HG02588 (cell line): ENCODE measurements around the gene NDP.

Experiments used
- ATAC-seq: cut with Tn5 transposase; IDR thresholded peaks from one replicate; pipeline ENCODE4 v1.9.1; 2021; ENCODE audit warnings: mild to moderate bottlenecking, moderate library complexity; ENCODE audit not compliant: unreplicated experiment

Gene NDP, protein sequence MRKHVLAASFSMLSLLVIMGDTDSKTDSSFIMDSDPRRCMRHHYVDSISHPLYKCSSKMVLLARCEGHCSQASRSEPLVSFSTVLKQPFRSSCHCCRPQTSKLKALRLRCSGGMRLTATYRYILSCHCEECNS

DNA sequence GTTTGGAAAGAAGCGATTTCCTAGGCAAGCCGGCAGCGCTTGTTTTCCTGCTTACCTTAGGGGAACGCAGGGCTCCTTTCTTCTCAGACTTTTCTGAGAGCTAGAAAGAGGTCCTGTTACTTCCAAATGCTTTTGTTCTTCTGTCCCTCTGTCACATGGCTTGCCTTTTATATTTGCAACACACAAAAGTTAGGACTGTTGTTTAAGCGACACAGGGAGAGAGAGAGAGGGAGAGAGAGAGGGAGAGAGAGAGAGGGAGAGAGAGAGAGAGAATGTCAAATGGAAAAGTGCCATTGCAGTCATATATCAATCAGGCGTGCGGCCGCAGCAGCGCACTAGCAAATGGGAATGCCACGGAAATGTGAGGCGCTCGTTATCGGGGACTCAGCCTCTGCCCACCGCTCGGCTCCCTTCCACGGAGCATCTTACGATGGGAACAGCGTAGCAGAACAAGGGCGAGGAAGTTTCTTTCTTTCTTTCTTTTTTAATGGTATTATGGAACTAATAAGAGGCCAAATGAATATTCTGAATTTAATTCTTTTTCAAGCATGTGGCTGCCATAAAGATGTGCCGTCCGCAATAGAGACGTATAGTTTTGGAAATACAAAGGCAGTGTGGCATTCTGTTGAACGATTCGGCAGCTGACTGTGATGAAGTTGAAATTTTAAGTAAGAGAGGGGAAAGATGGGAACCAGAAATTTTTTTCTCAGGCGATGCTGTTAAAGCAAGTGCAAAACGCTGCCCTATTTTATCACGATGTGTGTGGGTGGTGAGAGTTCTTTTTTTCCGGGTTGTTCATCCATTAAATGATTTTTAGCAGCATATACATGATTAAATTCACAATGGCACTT lies at the start of gene NDP:
Gene NDP (minus strand): TSS at position 142 of the 851 bp plus-strand sequence. CDS start 14,745 bp downstream, outside the sequence.
- no peak for ATAC-seq

DNA sequence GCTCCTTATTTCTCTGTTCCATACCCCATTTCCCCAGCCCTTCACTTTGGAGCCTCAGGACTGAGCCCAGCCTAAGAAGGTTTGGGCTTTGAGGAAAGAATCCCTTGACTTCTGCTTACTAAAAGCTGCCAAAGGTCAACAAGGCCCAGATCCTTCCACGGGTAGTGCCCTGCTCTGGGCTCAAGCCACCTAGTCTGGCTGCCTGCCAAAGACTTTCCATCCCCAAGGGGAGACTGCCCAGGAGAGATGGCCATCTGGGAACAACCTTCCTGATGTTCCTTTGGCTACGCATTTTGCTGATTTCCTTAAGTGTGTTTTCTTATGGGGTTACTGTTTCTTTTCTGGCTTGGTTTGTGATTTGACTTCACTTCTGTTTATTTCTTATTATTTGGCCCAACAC lies 49.8 kb upstream of the NDP start:
- no peak for ATAC-seq

DNA sequence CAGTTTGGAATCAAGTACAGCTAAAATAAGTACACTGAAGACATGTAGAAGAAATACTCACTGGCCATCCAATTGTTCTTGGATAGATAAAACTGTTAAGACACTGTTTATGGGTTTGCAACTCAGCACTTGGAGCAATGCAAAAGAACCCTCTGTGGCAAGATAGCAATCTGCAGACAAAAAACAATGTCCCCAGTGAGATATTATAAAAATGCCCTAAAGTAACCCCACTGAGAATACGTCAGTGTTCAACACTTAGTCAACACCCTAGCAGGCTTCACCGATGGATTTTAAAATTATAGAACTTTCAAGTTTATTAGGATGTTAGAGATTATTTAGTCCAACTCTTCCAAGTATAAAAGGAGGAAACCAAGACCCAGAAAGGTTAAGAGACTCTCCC lies 47.5 kb upstream of the NDP start:
- no peak for ATAC-seq

DNA sequence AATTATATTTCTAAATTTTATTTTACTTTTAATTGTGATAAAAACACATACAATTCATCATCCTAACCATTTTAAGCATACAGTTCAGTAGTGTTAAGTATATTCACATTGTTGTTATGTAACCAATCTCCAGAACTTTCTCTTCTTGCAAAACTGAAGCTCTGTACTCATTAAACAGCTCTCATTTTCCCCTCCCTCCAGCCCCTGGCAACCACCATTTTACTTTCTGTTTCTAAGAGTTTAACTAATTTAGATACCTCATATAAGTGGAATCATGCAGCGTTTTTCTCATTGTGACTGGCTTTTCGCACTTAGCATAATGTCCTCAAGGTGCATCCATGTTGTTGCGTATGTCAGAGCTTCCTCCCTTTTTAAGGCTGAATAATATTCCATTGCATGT lies 46.7 kb upstream of the NDP start:
- ATAC-seq, result no peak

DNA sequence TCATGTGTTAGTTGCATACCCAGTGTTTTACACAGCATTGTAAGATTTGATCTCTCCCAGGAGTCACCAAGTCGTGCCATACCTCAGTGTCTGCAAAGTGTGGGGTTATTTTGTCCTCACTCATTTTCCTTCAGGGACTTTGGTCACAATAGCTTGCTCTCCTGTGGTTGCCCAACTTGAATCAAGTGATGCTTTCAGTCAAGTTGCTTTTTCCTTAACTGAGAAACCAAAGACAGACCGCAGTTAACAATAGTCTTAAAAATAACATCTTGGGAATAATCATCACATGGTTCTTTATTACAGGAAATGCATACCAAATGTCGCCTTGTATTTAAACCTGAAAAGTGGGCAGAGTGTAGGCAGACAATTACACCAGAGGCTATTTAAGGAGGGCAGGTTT lies 44.5 kb upstream of the NDP start:
- no peak for ATAC-seq

DNA sequence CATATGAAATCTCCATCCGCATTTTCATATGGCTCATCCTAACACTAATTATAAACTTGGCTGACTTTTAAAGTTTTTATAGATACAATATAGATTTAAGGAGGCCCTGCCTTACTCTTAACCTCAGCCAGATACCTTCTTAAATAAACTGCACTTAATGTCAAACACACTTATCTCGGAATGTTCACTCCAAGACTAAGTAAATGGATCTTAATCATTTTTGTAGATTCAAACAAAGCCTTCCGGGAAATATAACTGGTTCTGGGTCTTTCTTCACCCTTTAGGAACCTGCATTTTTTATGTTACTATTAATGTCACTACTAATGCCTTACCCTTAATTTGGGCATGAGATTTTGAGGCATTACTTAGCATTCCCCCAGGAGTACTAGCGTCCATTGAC lies 43.7 kb upstream of the NDP start:
- ATAC-seq, result no peak

DNA sequence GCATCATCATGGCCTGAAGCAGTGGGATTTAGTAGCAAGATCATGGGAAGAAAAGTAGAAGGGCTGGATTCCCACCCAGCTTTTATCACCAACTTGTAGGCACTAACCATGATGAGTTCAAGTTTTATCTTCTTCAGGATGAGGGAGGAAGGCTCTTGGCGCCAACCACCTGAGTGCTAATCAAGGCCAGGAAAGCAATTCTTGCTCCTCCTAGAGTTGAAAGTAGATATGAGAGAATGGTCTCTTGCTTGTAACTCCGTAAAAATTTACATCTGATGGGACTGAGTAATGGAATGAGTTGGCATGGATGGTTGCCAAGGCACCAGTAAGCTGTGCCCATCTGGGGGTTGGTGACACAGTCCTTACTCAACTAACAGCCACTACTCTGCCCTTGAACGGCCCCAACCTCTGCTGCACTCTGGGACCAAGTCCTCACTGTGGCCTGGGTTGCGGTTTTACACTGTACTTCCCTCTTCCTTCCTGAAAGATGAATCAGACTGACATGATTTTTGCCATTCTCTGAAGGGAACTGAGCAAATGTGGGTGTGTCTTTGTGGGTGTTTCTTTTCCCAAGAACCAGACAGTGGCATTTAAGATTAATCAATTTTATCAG lies 39.4 kb upstream of the NDP start:
- ATAC-seq, result no peak

DNA sequence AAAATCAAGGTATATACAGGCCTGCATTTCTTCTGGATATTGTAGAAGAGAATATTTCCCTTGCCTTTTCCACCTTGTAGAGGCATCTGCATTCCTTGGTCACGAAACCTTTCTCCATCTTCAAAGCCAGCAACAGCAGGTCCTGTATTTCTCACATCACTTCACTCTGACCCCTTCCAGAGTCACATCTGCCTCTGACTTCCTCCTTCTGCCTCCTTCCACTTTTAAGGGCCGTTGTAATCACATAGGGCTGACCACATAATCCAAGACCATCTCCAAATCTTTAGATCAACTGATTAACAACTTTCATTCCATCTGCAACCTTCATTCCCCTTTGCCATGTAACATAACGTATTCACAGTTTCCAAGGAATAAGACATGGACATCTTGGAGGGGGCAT lies 38.3 kb upstream of the NDP start:
- ATAC-seq, result no peak

DNA sequence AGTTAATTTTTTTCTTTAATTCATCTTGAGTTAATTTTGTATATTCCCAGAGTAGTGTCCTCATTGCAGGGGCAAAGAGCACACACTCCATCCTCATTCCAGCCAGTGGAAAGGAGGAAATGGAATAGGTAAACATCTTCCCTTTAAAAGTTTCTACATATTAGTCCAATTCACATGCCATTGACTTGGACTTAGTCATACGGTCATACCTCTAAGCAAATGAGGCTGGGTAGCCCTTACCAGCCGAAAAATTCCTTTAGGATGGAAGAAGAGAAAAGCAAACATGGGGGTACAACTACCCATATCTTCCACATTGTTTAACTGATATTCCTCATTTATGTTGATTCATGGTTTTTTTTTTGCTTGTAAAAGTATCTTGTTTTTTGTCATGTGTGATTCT lies 37.4 kb upstream of the NDP start:
- no peak for ATAC-seq

DNA sequence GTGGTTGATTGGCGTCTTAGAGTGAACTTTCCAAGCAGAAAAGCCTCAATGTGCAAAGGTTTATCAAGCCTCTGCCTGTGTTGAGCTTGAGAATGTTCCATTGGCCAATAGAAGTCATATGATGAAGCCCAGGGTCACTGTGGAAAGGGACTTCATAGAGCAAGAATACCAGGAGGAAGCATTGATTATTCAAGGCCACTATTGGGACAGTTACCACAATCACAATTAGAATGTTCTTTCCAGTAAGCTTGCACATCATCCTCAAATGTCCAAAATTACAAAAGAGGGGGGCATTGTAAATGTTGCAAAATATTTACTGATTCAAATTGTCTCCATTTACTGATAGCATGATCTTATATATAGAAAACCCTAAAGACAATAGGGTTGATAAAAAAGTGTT lies 32.9 kb upstream of the NDP start:
- ATAC-seq, result no peak

DNA sequence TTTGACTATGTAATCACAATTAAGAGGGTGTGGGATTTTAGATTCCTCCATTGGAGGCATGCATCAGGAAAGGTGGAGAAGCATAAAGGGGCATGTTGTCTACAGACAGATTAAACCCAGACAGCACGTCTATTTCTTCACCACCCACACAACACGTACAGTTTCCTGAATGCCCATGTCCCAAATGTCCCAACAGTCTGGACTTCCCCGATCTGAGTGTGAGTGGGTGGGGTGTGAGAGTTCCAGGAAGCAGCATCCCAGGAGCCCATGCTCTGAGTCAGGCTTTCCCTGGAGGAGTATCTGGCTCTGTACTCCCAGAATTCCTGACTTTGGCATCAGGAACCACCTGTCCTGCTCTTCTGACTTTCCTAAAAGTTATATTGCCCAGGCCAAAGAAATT lies 30.8 kb upstream of the NDP start:
- no peak for ATAC-seq

DNA sequence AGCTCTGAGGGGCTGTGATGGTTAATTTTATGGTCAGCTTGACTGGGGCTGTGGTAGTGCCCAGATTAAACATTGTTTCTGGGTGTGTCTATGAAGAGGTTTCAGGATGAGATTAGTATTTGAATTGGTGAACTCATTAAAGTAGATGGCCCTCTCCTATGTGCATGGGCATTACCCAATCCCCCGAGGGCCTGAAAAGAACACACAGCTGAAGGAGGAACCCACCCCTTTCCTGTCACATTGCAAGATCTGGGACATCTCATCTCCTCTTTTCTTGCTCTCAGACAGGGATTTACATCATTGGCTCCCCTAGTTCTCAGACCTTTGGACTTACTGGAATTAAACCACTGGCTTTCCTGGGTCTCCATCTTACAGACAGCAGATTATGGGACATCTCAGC lies 29.4 kb upstream of the NDP start:
- ATAC-seq, result no peak

DNA sequence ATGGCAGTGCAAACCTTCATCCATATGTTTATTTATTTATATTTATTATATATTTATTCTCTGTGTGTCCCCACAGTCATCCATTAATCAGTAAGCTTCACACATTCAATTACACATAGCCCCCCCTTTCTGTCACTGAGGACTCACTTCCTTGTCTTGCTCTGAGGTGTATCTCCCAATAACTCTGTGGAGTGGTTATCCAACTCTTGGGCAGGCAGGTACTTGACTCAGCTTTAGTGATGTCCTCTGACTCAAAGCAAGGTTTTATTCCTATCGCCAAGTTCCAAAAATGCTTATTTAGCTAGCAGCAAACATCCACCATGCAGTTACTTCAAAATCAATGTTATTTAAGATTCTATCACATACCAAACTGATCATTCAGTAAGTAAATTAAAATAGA lies 25.2 kb upstream of the NDP start:
- ATAC-seq, result no peak

DNA sequence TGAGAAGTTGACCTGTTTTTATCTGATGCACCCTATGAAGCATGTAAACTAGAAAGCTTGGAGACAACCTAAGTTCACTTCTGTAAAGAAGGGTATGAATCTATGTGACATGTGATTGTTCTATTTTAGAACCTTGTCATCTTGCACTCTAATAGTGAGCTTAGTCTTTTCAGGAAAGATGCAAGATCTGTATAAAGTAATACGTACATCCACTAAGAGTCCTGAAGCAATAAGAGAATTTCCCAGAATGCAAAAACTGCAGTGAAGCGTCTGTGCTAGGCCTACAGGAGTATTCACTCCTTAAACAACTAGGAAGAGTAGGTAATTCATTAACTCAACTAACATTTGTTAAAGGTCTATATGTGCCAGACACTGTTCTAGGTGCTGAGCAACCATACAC lies 23.3 kb upstream of the NDP start:
- ATAC-seq, result no peak

DNA sequence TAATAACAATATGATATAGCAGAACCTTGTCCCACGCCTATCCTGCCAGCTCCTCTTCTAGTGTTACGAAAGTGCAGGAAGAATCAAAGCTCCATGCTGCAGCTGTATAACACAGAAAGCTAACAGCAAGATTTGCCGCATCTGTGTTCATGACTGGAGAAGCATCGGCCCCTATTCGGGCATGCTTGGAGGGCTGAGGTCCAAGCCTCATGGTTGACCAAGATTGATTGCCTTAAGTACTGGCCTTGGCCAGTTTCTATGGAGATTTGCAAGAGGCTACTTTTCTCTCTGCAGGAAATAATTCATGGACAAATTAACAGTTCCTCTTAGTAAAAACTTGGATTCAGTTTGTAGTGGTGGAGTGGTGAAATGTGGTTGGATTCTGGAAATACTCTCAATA lies 12.9 kb upstream of the NDP start:
- ATAC-seq, result no peak

DNA sequence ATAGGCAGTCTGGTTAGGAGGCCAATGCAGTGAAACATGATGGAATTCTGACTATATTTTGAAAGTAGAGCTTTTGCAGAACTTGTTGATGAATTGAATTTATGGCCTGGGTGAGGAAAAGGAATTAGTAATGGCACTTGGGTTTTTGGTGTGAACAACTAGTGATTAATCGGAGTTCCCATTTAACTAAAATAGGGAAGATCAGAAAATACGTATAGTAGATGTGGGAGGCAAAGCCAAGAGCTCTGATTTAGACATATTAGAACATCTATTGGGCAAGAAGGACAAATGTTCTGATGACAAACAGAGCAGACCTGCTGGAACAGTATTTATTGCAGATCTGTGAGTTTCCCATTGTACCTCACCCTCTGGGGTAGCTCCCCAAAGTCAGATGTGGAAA lies 12.3 kb upstream of the NDP start:
- ATAC-seq, result no peak

DNA sequence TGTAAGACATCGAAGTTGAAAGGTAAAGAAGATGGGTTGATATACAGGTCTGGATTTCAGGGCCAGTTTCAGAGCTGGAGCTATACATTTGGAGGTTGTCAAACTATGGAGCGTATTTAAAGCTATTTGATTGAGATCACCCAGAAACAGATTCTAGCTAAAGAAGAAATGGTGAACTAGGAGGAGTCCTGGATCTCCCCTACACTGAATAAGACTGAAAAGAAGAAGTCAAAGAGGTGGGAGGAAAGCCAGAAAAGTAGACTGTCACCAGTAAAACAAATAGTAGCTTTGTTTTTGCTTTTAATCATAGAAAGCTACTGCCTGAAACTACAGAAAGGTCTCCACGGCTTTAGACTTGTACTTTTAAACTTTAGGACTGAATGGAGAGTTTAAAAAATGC lies 5.0 kb upstream of the NDP start:
- ATAC-seq, result no peak

DNA sequence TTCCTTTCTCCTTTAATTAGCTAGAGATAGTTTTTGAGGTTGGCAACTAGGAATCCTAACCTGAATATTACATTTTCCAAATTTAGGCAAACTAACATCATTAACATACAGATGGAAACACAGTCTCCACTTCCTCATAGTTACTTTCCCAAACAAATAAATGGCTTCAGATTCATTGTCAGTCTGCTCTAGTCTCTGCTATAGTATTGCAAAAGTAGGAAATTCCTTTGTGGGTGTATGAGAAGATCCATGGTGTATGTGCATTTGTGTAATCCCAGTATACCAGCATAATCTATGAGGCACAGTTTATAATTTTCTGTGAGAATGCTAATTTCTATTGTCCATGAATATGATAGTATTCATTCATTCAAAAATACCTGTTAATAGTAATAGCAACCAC lies 3.0 kb upstream of the NDP start:
- ATAC-seq, result no peak

DNA sequence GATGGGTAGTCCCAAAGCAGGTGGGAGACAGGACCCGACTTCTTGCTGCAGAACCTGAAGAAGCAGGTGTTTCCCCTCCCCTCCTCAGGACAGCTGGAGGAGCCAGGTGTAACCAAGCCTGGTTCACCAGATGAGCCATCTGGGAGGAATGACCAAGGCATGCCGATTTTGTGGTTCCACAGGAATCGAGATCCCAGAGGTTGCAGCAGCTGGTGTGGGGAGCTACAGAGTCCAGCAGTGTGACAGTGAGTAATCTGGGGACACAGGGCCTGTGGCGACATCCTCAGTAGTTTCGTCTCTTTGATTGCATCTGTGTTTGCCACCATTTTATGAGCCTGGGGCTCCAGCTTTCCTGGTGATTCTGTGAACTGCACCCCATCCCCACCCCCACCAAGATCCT lies 2.6 kb upstream of the NDP start:
- no peak for ATAC-seq

DNA sequence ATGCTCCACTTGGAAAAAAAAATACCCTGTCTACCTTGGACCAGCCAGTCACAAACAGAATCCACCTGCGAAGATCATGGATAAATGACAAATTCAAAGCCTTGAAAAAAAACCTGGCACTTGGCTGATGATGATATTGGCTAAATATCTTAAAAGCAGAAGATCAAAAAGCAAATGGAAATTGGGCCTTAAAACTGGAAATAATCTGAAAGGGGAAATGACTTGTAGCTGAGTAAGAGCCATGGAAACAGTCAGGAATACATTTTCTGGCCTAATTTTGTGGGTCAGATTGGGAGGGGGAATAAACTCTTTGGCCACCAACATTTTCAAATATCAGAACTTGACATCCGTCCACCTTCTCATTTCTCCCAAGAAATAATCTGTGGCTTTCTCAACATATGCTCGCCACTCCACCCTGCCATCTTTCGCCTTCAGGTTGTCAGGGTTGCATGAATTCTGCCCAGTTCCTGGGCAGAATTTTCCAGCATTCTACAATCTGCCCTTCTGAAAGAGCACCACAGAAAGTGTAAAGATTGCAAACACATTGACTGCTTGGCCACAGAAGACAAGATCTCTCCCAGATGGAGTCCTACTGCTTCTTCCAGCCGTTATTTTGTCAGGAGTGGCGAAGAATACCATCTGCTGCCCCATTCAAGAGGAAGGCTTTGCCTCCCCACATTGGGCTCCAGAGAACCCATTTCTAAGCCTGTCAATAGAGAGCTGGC lies 1.7 kb upstream of the NDP start:
- ATAC-seq, result no peak

DNA sequence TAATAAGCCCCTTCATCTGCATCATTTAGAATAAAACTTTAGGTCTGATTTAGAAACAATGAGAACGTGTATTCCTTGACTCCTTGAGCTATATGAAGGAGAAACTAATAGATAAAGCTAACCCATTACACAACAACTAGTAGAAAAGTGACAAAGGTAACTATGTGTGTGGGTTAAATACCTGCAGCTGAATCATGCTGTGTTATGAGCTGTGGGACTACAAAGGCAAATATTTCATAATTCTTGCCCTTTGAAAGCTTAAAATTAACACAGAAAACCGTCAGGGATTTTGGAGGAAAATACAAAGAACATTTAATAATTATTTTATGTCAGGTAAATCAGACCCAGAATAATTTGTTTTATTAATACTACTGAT lies 898 bp upstream of the NDP start:
- no peak for ATAC-seq
